ENCODE measurements around the gene TASP1. TPM values are rescaled to one million over a fixed set of nuclear protein-coding genes. Genes with fewer than 3 reads are reported as not detected.
"Not testable (repeated sequence)": the region's sequence is repeated elsewhere in the genome, so short reads cannot be mapped to it uniquely, and the experiment has no call there.

The TASP1 gene
- total and polyA plus RNA-seq, 2 experiments from 2014 or later = 7.6 to 8.4 TPM

GRCh38 chr20:13486694-13487093 lies 152.0 kb downstream of the TASP1 start:
- peaks cover 6% of the 10 kb centered on the region for H3K4me1 ChIP-seq (ENCODE audit: insufficient read depth)
- no peaks in the 10 kb centered on the region for H3K9me2 ChIP-seq (ENCODE audit: insufficient read depth)
- H3F3A ChIP-seq (ENCODE audit: insufficient read depth) = peaks cover 9% of the 10 kb centered on the region
- H3K36me3 ChIP-seq (ENCODE audit: low read depth) = 0 out of 2 replicates have a peak, but pooled peaks cover 5% of the 10 kb centered on the region
- no peak overlapping the region for H2AFZ ChIP-seq
- H3K4me3 ChIP-seq = no peak overlapping the region
- no peak for TF ChIP-seq EZH2phosphoT487 (IDR thresholded peaks at IDR 0.05; ENCODE audit: insufficient read depth, low read depth)
- TF ChIP-seq EZH2 (IDR thresholded peaks at IDR 0.05; ENCODE audit: insufficient read depth, poor library complexity, severe bottlenecking) = no peak
- in situ Hi-C loops (cut with MboI) = no loop called here
- no peak overlapping the region for H3K27ac ChIP-seq
- H3K27me3 ChIP-seq (replicated peaks; ENCODE audit: insufficient read depth) = no peaks in the 10 kb centered on the region
- H3K9me3 ChIP-seq (ENCODE audit: low read depth) = no peaks in the 10 kb centered on the region
- no peaks in the 10 kb centered on the region for H3K79me2 ChIP-seq (ENCODE audit: insufficient read depth)
- H3K9ac ChIP-seq = no peak overlapping the region
- H3K4me2 ChIP-seq (ENCODE audit: unreplicated experiment) = no peak overlapping the region
- DNase-seq = no peak
- WGBS, 2 experiments (ENCODE audit: low coverage in 1 of 2, low lambda C conversion rate in 2 of 2, missing lambda C conversion rate in 2 of 2) = 51 to 55% methylated on average over 5 of the region's 5 CpGs
- no peaks in the 10 kb centered on the region for H4K20me1 ChIP-seq (ENCODE audit: insufficient read depth)

DNA sequence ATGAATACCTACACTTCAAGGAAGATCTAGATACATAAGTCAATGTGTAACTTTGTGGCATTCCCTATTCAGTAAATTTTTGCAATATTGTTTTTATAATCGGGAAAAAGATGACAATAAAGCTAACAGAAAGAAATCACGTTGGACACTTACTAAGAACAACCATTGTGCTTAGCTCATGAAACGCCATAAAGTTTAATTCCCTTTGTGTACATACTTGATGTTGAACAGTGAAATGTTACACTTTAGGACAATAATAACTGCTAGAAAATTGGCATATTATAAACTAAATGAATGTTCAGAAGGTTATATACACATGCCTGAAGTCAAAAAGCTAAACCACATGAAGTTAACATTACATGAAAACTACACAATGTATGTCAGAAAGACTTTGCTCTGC lies 153.2 kb downstream of the TASP1 start:
- H3K9ac ChIP-seq = no peak overlapping the region
- no peaks in the 10 kb centered on the region for H3K9me3 ChIP-seq (ENCODE audit: low read depth)
- H3K27me3 ChIP-seq (replicated peaks; ENCODE audit: insufficient read depth) = no peaks in the 10 kb centered on the region
- DNase-seq = no peak
- H3K27ac ChIP-seq = no peak overlapping the region
- whole genome bisulfite sequencing, 2 experiments (ENCODE audit: low coverage in 1 of 2, low lambda C conversion rate in 2 of 2, missing lambda C conversion rate in 2 of 2) = 97 to 100% methylated on average over 3 of the region's 3 CpGs
- no peaks in the 10 kb centered on the region for H3F3A ChIP-seq (ENCODE audit: insufficient read depth)
- no peak overlapping the region for H2AFZ ChIP-seq
- H3K79me2 ChIP-seq (ENCODE audit: insufficient read depth) = no peaks in the 10 kb centered on the region
- in situ Hi-C loops (cut with MboI) = no loop called here
- H3K36me3 ChIP-seq (ENCODE audit: low read depth) = peaks cover 13% of the 10 kb centered on the region; the same call in 1 of the 2 replicates
- no peaks in the 10 kb centered on the region for H4K20me1 ChIP-seq (ENCODE audit: insufficient read depth)
- H3K4me1 ChIP-seq (ENCODE audit: insufficient read depth) = no peaks in the 10 kb centered on the region
- no peak overlapping the region for H3K4me2 ChIP-seq (ENCODE audit: unreplicated experiment)
- TF ChIP-seq EZH2 (IDR thresholded peaks at IDR 0.05; ENCODE audit: insufficient read depth, poor library complexity, severe bottlenecking) (no peak), EZH2phosphoT487 (IDR thresholded peaks at IDR 0.05; ENCODE audit: insufficient read depth, low read depth) (no peak)
- H3K4me3 ChIP-seq = no peak overlapping the region
- no peaks in the 10 kb centered on the region for H3K9me2 ChIP-seq (ENCODE audit: insufficient read depth)

DNA sequence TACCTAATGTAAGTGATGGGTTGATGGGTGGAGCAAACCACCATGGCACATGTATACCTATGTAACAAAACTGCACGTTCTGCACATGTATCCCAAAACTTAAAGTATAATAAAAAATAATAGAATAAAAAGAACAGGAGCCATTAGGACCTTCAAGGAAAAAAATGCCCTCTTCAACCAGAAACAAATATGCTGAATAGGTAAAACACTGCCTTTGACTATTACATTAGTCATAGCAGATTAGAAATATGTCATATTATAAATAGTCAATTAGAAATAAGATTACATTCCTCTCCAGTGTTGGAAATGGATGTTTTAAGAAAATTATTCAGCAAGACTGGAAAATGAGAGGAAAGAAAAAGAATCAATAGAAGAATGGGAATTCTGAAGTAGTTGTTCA lies 153.7 kb downstream of the TASP1 start:
- H3K27me3 ChIP-seq (replicated peaks; ENCODE audit: insufficient read depth); H3K9me2 ChIP-seq (ENCODE audit: insufficient read depth); in situ Hi-C loops (cut with MboI); H2AFZ ChIP-seq; H3F3A ChIP-seq (ENCODE audit: insufficient read depth); H3K9me3 ChIP-seq (ENCODE audit: low read depth); DNase-seq; H3K9ac ChIP-seq; H3K4me2 ChIP-seq (ENCODE audit: unreplicated experiment); H3K4me1 ChIP-seq (ENCODE audit: insufficient read depth); H3K27ac ChIP-seq; H3K4me3 ChIP-seq; H3K79me2 ChIP-seq (ENCODE audit: insufficient read depth); H4K20me1 ChIP-seq (ENCODE audit: insufficient read depth): not testable (repeated sequence)
- H3K36me3 ChIP-seq (ENCODE audit: low read depth) = peaks cover 13% of the 10 kb centered on the region; the same call in 1 of the 2 replicates
- 100% methylated on average over 1 of the region's 1 CpG for WGBS, 2 experiments (ENCODE audit: low coverage in 1 of 2, low lambda C conversion rate in 2 of 2, missing lambda C conversion rate in 2 of 2)

DNA sequence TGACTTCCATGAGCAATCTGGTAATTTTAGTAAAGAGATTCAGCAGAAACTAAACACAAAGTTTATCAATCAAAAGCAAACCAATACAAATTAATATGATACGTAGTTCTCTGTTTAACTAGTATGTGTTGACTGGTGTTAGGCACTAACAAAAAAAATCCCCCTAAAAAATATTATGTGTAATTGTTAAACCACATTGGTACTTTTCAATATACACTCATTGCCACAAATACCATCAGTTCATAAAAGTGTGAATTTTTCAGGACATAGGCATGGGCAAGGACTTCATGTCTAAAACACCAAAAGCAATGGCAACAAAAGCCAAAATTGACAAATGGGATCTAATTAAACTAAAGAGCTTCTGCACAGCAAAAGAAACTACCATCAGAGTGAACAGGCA lies 155.3 kb downstream of the TASP1 start:
- H3K27me3 ChIP-seq (replicated peaks; ENCODE audit: insufficient read depth); H3K4me3 ChIP-seq; in situ Hi-C loops (cut with MboI); H3K9me3 ChIP-seq (ENCODE audit: low read depth); H3K4me1 ChIP-seq (ENCODE audit: insufficient read depth); H3K79me2 ChIP-seq (ENCODE audit: insufficient read depth); H3K9me2 ChIP-seq (ENCODE audit: insufficient read depth); H3F3A ChIP-seq (ENCODE audit: insufficient read depth); H3K4me2 ChIP-seq (ENCODE audit: unreplicated experiment); DNase-seq; H4K20me1 ChIP-seq (ENCODE audit: insufficient read depth); H3K27ac ChIP-seq; H3K9ac ChIP-seq; H2AFZ ChIP-seq: not testable (repeated sequence)
- WGBS, 2 experiments (ENCODE audit: low coverage in 1 of 2, low lambda C conversion rate in 2 of 2, missing lambda C conversion rate in 2 of 2) = 86 to 93% methylated on average over 1 of the region's 1 CpG
- H3K36me3 ChIP-seq (ENCODE audit: low read depth) = peaks cover 13% of the 10 kb centered on the region; the same call in 1 of the 2 replicates

- Histone ChIP-seq H3K27me3 (replicated peaks; ENCODE audit: insufficient read depth) (no peaks in the 10 kb centered on the region), H3K9me3 (ENCODE audit: low read depth) (no peaks in the 10 kb centered on the region), H3K9me2 (ENCODE audit: insufficient read depth) (no peaks in the 10 kb centered on the region), H3K4me3 (no peak overlapping the region), H3K27ac (no peak overlapping the region), H3F3A (ENCODE audit: insufficient read depth) (no peaks in the 10 kb centered on the region), H3K4me1 (ENCODE audit: insufficient read depth) (no peaks in the 10 kb centered on the region), H2AFZ (no peak overlapping the region), H3K36me3 (ENCODE audit: low read depth) (peaks cover 13% of the 10 kb centered on the region; the same call in 1 of the 2 replicates), H4K20me1 (ENCODE audit: insufficient read depth) (no peaks in the 10 kb centered on the region), H3K9ac (no peak overlapping the region), H3K4me2 (ENCODE audit: unreplicated experiment) (no peak overlapping the region), H3K79me2 (ENCODE audit: insufficient read depth) (no peaks in the 10 kb centered on the region)
- in situ Hi-C loops (cut with MboI) = no loop called here
- TF ChIP-seq EZH2 (IDR thresholded peaks at IDR 0.05; ENCODE audit: insufficient read depth, poor library complexity, severe bottlenecking) (no peak), EZH2phosphoT487 (IDR thresholded peaks at IDR 0.05; ENCODE audit: insufficient read depth, low read depth) (no peak)
- WGBS, 2 experiments (ENCODE audit: low coverage in 1 of 2, low lambda C conversion rate in 2 of 2, missing lambda C conversion rate in 2 of 2) = 81 to 84% methylated on average over 2 of the region's 2 CpGs
- no peak for DNase-seq
These were observed 160.4 kb downstream of the TASP1 start for GRCh38 chr20:13478366-13478765.
